GM18868 (cell line): ENCODE results near the gene PLEKHG3.
"Not testable (repeated sequence)": the region's sequence is repeated elsewhere in the genome, so short reads cannot be mapped to it uniquely, and the experiment has no call there.

Source experiments
- ATAC-seq: cut with Tn5 transposase; IDR thresholded peaks from one replicate; pipeline ENCODE4 v1.9.1; 2021; ENCODE audit warnings: mild to moderate bottlenecking, moderate library complexity; ENCODE audit not compliant: unreplicated experiment

PLEKHG3 gene

DNA sequence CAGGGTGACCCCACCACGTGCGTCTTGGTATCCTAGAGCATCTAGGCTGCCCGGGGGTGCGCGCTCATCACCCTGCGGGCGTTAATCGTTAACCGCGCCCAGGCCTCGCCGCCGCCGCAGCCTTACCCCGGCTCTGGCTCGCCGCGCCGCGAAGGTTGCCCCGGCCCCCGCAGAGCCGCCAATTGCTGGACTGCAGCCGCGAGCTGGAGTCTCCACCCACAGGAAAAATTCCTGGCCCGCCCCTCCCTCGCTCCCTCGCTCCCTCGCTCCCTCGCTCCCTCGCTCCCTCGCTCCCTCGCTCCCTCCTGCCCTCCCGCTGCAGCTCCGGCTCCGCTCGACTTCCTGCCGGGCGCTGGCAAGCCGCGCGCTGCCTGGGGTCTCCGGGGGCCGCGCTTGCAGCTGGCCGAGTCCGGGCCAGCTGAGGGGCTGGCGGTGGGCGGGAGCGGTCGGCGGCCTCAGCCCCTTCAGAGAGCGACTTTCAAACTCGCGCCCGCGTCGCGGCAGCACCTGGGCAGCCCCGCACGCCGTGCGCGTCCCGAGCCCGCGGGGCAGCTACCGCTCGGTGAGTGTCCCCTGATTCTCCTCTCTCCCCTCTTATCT, at the start of gene PLEKHG3:
TSS of gene PLEKHG3 (plus strand) at position 282 of the 600 bp plus-strand sequence. CDS start 23,208 bp downstream, outside the sequence.
- ATAC-seq, result no peak

DNA sequence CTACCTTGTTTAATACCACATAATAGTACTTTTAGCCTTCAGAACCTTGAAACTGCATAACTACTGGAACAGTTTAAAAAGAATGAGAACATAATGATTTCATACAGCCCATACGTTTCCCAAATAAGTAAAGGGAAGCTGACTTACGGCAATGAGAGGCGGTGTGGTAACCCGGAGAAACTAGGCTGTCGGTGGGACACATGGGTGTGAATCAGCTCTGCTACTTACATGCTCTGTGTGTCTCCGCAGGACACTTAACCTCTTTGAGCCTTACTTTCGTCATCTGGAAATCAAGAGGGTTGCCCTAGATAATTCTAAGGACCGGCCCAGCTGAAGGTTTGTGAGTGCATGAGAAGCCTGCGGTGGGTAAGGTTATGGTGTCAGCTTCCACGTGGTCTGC, 49.3 kb upstream of the PLEKHG3 start:
- no peak for ATAC-seq

DNA sequence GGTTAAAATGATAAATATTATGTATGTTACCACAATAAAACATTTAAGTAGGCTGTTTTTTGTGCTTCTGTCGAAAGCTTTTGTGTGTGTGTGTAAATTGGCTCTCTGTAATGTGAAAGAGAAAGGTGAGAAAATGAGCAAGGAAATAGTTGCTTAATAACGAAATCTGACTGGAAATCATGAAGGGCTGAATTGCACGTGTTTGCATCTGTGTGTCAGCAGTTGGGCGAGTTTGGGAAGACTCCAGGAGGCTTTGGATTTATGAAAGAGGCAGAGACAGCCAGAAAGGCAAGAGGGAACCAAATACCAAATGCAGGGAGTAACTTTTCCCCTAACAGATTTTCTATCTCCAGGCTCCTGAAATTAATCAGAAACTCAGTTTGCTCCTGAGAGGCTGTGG, 47.2 kb upstream of the PLEKHG3 start:
- no peak for ATAC-seq

DNA sequence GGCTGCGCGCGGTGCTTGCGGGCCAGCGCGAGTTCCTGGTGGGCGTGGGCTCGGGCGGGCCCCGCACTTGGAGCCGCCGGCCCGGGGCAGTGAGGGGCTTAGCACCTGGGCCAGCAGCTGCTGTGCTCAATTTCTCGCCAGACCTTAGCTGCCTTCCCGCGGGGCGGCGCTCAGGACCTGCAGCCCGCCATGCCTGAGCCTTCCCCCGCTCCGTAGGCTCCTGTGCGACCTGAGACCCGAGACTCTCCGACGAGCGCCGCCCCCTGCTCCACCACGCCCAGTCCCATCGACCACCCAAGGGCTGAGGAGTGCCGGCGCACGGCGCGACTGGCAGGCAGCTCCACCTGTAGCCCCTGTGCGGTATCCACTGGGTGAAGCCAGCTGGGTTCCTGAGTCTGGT, 46.0 kb upstream of the PLEKHG3 start:
- ATAC-seq, result no peak

DNA sequence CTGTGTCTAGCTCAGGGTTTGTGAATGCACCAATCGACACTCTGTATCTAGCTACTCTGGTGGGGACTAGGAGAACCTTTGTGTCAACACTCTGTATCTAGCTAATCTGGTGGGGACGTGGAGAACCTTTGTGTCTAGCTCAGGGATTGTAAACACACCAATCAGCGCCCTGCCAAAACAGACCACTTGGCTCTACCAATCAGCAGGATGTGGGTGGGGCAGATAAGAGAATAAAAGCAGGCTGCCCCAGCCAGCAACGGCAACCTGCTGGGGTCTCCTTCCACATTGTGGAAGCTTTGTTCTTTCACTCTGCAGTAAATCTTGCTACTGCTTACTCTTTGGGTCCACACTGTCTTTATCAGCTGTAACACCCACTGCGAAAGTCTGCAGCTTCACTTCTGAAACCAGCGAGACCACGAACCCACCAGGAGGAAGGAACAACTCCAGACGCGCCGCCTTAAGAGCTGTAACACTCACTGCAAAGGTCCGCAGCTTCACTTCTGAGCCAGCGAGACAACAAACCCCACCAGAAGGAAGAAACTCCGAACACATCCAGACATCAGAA, 45.4 kb upstream of the PLEKHG3 start:
- not testable (repeated sequence) for ATAC-seq

DNA sequence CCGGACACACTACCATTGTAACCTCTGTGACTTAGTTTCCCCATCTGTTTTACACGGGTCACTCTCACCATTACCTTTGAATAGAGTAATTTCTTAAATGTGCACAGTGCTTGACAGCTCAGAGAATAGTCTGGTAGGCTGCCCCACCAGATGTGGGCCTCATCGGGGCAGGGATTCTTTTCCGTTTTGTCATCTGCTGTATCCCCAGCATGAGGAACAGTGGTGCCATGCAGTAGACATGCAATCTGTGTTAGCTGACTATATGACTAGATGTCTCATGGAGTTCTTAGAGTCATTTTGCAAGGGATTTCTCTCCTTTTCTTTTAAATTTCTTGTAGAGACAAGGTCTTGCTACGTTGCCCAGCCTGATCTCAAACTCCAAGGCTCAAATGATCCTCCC, 44.9 kb upstream of the PLEKHG3 start:
- no peak for ATAC-seq

DNA sequence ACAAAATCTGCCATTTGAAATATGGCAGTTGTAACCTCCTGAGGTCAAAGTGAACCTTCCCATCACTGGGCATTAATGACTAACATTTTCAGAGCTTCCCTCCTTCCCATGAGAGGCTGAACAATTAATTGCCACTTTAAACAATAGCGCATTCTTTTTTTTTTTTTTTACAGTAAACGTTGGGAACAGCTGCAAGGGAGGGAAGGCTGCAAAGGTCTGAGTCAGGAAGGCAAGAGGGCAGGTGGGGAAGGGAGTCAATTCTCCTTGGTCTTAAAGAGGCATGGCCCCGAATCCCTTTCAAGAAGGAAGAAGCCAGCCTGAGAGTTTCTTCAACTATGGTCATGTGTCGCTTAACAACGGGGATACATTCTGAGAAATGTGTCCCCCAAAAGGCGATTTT, 41.0 kb upstream of the PLEKHG3 start:
- ATAC-seq, result no peak

DNA sequence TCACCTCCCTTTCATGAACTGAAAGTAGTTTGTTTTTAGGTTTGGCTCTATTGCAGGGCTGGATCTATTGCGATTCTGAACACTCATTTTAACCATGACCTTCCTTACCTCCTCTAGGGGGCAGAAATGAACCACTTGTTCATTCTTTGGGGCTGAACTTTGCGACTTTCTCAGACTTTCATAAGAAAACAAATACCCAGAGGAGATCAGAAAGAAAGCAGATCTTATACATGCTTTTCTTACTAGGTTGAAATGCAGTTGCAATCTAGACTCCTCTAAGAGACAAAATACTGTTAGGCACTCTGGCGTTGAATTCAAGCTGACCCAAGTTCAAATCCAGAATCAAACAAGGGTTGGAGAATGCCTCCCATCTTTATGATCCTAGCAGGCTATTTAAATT, 32.6 kb upstream of the PLEKHG3 start:
- peak; percentile 46 for ATAC-seq

DNA sequence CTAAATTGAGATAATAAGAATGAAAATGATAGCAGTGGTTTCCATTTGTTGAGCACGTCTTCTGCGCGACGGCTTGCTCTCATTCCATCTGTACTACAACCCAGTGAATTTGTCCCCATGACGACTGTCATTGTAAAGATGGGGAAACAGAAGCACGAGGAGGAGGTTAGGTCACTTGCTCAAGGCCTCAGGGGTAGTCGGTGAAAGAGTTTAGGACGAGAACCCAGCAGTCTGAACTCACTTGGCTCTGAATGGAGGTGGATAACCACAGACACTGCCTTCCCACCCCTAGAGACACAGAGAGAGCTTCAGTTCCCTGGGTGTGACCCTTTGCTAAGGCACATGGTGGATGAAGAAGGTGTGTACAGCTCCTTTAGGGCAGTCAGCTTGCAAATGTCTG, 30.9 kb upstream of the PLEKHG3 start:
- no peak for ATAC-seq

DNA sequence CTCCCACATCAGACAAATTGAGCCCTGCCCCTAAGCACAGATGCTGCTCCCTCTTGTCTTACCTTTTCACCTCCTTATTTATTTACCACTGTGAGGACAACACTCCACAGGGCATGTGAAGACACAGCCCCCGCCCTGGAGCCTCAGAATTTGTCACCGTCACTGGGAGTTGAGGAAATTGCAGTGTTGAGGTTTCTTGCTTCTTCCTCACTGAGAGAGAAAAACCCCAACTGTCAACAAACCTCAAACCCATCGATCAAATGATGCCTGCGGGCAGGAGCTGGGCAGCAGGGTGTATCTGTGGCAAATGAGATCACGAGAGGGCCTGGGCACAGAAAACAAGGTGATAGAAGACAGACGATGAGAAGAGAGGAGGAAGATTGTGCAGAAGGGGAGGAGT, 30.5 kb upstream of the PLEKHG3 start:
- ATAC-seq, result no peak

DNA sequence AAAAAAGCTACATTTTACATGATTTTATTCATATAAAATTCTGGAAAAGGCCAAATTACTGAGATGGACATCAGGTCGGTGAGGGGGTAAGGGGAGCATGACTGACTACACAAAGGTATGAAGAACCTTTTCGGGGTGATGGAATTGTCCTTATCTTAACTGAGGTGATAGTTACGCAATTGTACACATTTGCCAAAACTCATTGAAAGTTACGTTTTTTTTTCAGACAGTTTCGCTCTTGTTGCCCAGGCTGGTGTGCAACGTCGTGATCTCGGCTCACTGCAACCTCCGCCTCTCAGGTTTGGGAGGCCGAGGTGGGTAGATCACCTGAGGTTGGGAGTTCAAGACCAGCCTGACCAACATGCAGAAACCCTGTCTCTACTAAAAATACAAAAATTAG, 29.4 kb upstream of the PLEKHG3 start:
- no peak for ATAC-seq

DNA sequence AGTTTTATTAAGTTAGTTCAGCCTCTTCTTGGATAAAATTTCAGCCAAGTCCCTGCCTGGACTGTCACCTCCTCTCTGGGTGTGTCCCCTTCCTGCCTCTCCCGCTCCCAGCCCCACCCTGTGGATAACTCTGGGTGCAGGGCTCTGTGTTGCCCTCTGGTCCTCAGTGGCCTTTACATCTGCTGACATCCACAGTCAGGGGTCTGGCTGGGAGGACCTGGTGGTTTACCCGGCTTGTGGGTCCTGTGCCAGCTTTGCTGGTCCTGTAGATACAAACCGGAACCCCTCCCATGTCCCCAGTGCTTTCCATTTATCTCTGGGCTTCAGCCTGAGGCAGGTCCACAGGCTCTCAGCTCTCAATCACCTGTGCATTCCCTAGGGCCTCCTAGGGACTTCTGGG, 28.9 kb upstream of the PLEKHG3 start:
- no peak for ATAC-seq

DNA sequence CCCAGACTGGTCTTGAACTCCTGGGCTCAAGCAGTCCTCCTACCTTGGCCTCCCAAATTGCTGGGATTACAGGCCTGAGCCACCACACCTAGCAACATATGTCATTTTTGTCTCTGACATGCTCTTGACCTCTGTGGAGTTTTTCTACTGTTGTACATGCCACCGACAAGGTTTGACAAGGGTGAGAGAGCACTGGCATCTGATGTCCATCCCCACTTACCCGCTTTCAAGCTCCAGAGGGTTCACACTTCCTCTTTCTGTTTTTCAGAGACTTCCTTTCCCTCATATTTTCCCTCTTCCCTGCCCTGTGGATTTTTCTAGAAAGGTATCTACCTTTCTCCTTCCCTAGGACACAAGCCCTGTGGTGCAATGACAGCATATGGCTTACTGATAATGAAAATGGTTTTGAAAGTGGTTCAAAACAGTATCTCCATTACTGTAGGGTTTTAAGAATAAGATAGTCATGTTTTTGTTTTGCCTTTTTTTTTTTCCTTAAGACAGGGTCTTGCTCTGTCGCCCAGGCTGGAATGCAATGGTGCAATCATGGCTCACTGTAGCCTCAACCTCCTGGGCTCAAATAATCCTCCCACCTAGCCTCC, 27.7 kb upstream of the PLEKHG3 start:
- ATAC-seq, result no peak

DNA sequence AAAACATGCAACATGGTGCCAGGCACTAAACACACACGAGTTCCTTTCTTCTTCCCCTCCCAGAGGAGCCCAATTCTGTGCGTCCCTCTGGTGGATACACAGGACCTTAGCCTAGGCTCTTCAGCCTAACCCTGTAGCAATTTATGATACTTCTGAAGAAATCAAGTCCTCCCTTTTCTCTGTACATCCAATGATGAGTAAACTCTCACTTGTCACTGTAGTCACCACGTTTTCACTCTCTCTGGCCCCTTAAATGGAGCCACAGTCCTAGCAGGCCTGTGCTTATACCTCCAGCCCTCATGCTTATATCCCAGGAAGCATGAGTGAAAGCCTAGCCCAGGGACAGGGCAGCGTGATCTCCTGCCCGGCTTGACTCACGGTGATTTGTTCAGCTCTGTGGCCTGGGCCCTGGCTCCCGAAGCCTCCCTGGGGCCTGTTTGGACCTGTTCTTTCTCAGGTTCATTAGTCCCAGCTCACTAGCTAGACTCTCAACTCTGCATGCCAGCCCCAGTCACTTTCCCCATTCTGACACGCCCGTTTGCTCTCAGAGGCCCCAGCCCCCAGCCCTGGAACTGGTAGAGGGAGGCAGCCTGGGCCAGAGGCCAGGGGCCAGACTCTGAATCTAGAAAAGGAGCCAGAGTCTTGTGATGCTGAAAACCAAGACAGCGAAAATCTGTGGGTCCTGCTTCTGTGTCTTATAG, 24.1 kb upstream of the PLEKHG3 start:
- no peak for ATAC-seq

DNA sequence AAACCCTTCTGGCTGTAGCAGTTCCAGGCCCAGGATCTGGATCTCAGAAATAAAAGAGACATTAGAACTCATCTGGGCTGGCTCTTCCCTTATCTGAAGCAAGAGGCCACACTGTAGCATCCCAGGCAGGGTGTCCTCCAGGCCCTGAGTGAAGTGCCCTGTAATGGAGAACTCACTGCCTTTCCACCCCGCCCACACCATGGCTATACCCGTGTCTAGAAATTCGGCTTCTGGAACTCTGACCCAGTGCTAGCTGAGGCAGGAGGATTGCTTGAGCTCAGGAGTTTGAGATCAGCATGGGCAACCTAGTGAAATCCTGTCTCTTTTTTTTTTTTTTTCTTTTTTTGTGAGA, 23.5 kb upstream of the PLEKHG3 start:
- ATAC-seq, result no peak

DNA sequence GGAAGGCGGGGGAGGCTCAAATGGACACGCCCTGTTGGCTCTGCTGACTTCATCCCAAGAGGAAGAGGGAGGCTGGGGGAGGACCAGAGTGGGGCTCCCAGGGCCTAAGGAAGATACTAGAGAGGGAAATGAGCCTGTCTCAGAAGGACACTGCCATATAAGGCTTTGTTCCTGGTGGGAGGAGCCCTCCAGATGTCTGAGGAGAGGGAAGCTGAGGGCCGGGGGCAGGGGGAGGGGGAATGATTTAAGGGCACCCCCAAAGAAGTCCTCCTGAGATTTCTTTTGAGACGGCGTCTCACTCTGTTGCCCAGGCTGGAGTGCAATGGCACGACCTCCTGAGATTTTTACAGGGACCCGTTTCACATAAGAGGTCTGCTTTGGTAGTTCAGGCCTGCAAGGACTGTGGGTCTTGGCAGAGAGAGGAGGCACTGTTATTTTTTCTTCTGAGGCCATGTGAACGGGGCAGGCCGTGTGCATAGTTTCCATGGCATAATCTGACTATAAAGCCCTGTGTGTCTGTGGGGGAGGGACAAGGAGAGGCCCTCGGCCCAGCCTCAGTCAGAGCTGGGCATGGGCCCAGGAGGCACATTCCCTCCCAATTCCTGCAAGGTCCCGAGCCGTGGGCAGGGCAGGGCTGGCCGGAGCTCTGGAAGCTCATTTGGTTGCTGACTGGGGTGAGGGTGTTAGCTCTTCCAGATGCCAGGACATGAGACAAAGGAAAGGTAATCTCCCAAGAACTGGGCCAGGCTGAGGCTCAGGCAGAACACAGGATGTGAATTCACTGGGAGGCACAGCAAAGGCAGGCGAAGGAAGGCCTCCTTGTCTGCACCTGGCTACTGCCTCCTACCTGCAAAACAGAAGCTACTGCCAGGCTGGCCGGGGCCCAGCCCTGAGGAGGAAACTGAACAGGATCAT, 22.2 kb upstream of the PLEKHG3 start:
- no peak for ATAC-seq

DNA sequence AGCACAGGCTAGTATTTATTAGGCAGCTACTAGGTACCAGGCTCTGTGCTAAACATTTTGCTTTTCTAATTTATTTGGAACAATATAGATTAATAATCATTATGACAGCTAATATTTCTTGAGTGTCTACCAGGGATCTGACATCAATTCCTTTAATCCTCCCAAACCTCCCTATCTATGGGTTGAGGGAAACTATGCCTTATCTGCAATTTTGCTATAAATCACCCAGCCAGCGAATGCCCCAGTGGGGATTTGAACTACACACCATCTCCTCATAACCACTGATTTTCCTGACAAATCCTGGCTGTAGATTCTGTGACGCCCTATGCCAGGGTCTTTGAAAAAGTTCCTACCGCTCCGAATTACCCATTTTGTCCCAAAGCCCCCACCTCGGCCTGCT, 21.4 kb upstream of the PLEKHG3 start:
- no peak for ATAC-seq

DNA sequence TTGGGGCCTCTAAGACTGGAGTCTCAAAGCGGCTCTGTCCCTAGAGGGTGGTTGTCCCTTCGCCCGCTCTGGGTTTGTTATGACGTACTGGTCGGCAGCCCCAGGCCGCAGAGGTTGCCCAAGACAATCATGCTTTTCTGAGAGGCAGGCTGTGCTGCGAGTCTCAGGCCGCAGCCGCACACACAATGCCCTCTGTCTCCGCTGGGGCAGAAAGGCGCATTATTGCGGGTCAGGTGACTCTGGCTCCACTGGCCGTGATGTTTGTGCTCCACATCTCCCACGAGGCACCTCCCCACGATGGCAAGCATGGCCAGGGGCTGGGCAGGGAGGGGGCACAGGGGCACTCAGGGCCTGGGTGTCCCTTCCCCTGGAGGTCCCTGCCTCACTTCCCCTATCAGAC, 21.0 kb upstream of the PLEKHG3 start:
- ATAC-seq, result no peak

DNA sequence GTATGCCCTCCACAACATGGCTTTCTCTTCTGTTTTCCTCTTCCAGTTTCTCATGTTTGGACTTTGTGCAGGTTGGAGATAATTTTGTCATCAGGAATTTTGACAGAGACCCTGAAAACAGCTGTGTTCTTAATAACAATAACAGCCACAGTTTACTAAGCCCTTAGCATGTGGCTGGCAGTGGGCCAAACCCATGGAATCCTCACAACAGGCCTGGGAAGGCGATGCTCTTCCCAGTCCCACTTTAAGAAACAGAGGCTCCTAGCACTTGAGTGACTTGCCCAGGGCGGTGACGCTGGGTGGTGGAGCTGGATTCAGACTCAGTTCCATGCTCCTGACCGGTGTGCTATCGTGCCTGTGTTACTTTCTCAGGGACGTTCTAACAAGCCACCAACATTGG, 20.1 kb upstream of the PLEKHG3 start:
- no peak for ATAC-seq

DNA sequence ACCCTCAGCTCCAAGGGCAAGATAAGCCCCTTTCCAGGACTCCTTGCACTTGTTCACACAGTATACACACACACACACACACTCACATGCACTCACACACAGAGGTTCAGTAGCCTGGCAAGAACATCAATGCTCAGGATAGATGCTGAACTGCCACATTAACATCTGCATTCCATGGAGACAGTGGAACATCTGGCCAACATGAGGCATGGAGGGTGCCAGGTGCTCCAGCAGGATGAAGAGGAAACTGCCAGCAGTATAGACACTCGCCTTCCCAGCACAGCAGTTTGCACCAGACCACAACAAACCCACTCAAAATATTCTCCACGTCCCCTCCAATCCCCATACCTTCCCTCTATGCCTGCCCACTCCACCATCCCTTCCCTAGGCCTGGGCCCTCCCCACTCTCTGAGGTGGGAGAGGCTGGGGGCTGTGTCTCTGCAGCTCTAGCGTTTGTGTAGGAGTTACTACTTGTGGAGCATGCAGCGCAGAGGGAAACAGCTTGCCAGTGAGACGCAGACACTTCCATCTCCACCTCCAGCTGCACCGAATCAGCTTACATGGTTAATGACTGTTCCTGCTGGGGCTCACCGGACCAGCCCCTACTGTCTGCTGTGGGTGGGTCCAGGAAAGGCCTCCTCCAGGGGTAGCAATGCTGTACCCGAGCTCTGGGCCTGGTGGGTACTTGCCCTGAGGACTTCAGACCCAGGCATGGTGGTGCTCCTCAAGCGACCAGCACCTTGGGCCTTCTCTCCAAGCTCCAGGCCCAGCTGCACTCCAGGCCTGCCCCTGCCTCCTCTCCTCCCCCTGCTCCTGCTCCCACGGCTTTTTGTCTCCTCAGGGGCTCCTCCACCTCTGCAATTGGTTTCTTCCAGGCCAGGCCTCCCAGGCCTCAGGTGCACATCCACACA, 18.6 kb upstream of the PLEKHG3 start:
- no peak for ATAC-seq
